ENCODE measurements around the gene BLM. TPM values are rescaled to one million over a fixed set of nuclear protein-coding genes. Genes with fewer than 3 reads are reported as not detected.

BLM gene
- total RNA-seq, 1 donor from 2014 or later, result 44.8 TPM

- H3K27me3 Mint-ChIP-seq (ENCODE audit: low read depth), result no peaks in the 10 kb centered on the region
- no peak for DNase-seq (ENCODE audit: low read depth, low spot score)
Observed at GRCh38 chr15:90828111-90828510, 111.0 kb downstream of the BLM start.

GRCh38 chr15:90829126-90829525, 112.0 kb downstream of the BLM start:
- no peaks in the 10 kb centered on the region for H3K27me3 Mint-ChIP-seq (ENCODE audit: low read depth)
- H3K4me1 Mint-ChIP-seq, result peaks cover 5% of the 10 kb centered on the region
- H3K4me3 Mint-ChIP-seq, result no peak overlapping the region
- DNase-seq (ENCODE audit: low read depth, low spot score), result no peak
- no peaks in the 10 kb centered on the region for H3K9me3 Mint-ChIP-seq
- TF ChIP-seq CTCF (conservative IDR thresholded peaks at IDR 0.05), result no peak
- H3K36me3 Mint-ChIP-seq (ENCODE audit: low read depth), result no peaks in the 10 kb centered on the region
- H3K27ac Mint-ChIP-seq (ENCODE audit: unreplicated experiment), result no peak overlapping the region

More at GRCh38 chr15:90828111-90828510, 111.0 kb downstream of the BLM start:
- TF ChIP-seq CTCF (conservative IDR thresholded peaks at IDR 0.05), result no peak
- Mint-ChIP-seq H3K4me1 (peaks cover 6% of the 10 kb centered on the region), H3K4me3 (no peak overlapping the region), H3K9me3 (no peaks in the 10 kb centered on the region), H3K27ac (ENCODE audit: unreplicated experiment) (no peak overlapping the region), H3K36me3 (ENCODE audit: low read depth) (no peaks in the 10 kb centered on the region)

- Mint-ChIP-seq H3K27me3 (ENCODE audit: low read depth) (peaks cover 3% of the 10 kb centered on the region), H3K9me3 (no peaks in the 10 kb centered on the region), H3K4me3 (no peak overlapping the region), H3K36me3 (ENCODE audit: low read depth) (no peaks in the 10 kb centered on the region), H3K4me1 (no peaks in the 10 kb centered on the region), H3K27ac (ENCODE audit: unreplicated experiment) (no peak overlapping the region)
- no peak for TF ChIP-seq CTCF (conservative IDR thresholded peaks at IDR 0.05)
- no peak for DNase-seq (ENCODE audit: low read depth, low spot score)
Observed at GRCh38 chr15:90829942-90830440, 112.8 kb downstream of the BLM start.

- DNase-seq (ENCODE audit: low read depth, low spot score), result no peak
- TF ChIP-seq CTCF (conservative IDR thresholded peaks at IDR 0.05), result no peak
- no peak overlapping the region for H3K4me3 Mint-ChIP-seq
- H3K36me3 Mint-ChIP-seq (ENCODE audit: low read depth), result no peaks in the 10 kb centered on the region
- H3K27me3 Mint-ChIP-seq (ENCODE audit: low read depth), result peaks cover 3% of the 10 kb centered on the region
- H3K9me3 Mint-ChIP-seq, result no peaks in the 10 kb centered on the region
- no peak overlapping the region for H3K27ac Mint-ChIP-seq (ENCODE audit: unreplicated experiment)
- H3K4me1 Mint-ChIP-seq, result peaks cover 6% of the 10 kb centered on the region
Observed at GRCh38 chr15:90834626-90835025, 117.5 kb downstream of the BLM start.

GRCh38 chr15:90836296-90836871, 119.2 kb downstream of the BLM start:
- H3K36me3 Mint-ChIP-seq (ENCODE audit: low read depth), result no peaks in the 10 kb centered on the region
- peaks cover 10% of the 10 kb centered on the region for H3K4me1 Mint-ChIP-seq
- H3K27me3 Mint-ChIP-seq (ENCODE audit: low read depth), result peaks cover 3% of the 10 kb centered on the region
- no peak overlapping the region for H3K4me3 Mint-ChIP-seq
- no peak for TF ChIP-seq CTCF (conservative IDR thresholded peaks at IDR 0.05)
- no peaks in the 10 kb centered on the region for H3K9me3 Mint-ChIP-seq
- DNase-seq (ENCODE audit: low read depth, low spot score), result no peak
- H3K27ac Mint-ChIP-seq (ENCODE audit: unreplicated experiment), result no peak overlapping the region

All from neural crest cell (in vitro differentiated cells).